SK-N-SH (cell line): ENCODE results near the gene DENND2C. TPM values are rescaled to one million over a fixed set of nuclear protein-coding genes. Genes with fewer than 3 reads are reported as not detected.

Source experiments
- CTCF ChIA-PET: fragments of 300-600, 350-600 bp; formaldehyde crosslinking; extraction: SDS; loops from one replicate; lab custom pipeline; 2021; lab: Yijun Ruan, JAX
- POLR2A ChIA-PET: fragments of 350-600 bp; sonication (Branson Sonifier 250); formaldehyde crosslinking; extraction: SDS; loops from one replicate; lab custom pipeline; 2020; ENCODE audit warnings: antibody characterized with exemption, inconsistent platforms; lab: Yijun Ruan, JAX
- DNase-seq: peaks from one replicate; pipeline ENCODE4 v3.0.0; 2012
- H2AFZ ChIP-seq: fragments of 200-600 bp; sonication (generic); 2 replicates; pipeline ENCODE4 v1.8.1; 2016; ENCODE audit warnings: antibody characterized with exemption, mild to moderate bottlenecking, low read depth
- H3F3A ChIP-seq: fragments of 200-600 bp; sonication (generic); replicated peaks from 2 replicates; pipeline ENCODE3; 2016; ENCODE audit warnings: antibody characterized with exemption, mild to moderate bottlenecking; ENCODE audit not compliant: insufficient read depth
- H3K27ac ChIP-seq, 2 experiments: fragments of 200-500 bp in 1 of 2; fragments of 200-600 bp in 1 of 2; sonication (Bioruptor generic) in 1 of 2; sonication (generic), shearing (Covaris generic) in 1 of 2; 2 replicates each; pipeline versions ENCODE4 v1.5.1 to v1.6.1; 2014 to 2016; ENCODE audit warnings: low read depth in 2 of 2, inconsistent platforms in 1 of 2, low read length in 1 of 2, mild to moderate bottlenecking in 1 of 2, mixed read lengths in 1 of 2
- H3K27me3 ChIP-seq: fragments of 200-600 bp; sonication (generic), shearing (Covaris generic); 2 replicates; pipeline ENCODE4 v1.6.1; 2016; ENCODE audit warnings: mixed run types; ENCODE audit not compliant: insufficient read depth
- H3K36me3 ChIP-seq, 2 experiments: fragments of 200-500 bp in 1 of 2; fragments of 200-600 bp in 1 of 2; sonication (Bioruptor generic) in 1 of 2; sonication (generic) in 1 of 2; replicated peaks in 1 of 2; 2 replicates each; pipeline versions ENCODE3 to v1.5.1; 2014 to 2016; ENCODE audit warnings: low read length in 1 of 2, mild to moderate bottlenecking in 1 of 2; ENCODE audit not compliant: insufficient read depth in 2 of 2, control insufficient read depth in 1 of 2
- H3K4me1 ChIP-seq, 2 experiments: fragments of 200-500 bp in 1 of 2; fragments of 200-600 bp in 1 of 2; sonication (Bioruptor generic) in 1 of 2; sonication (generic), shearing (Covaris generic) in 1 of 2; 2 replicates each; pipeline versions ENCODE4 v1.5.1 to v1.6.1; 2014 to 2016; ENCODE audit warnings: low read depth in 1 of 2, low read length in 1 of 2, mixed run types in 1 of 2; ENCODE audit not compliant: insufficient read depth in 2 of 2, control insufficient read depth in 1 of 2
- H3K4me2 ChIP-seq: fragments of 200-600 bp; sonication (generic), shearing (Covaris generic); 2 replicates; pipeline ENCODE4 v1.6.1; 2017; ENCODE audit warnings: mixed run types
- H3K4me3 ChIP-seq, 2 experiments: fragments of 200-500 bp in 1 of 2; fragments of 200-600 bp in 1 of 2; sonication (Bioruptor generic) in 1 of 2; sonication (generic), shearing (Covaris generic) in 1 of 2; 2 replicates each; pipeline versions ENCODE4 v1.5.1 to v1.8.1; 2014 to 2016; ENCODE audit warnings: low read depth in 2 of 2, inconsistent platforms in 1 of 2, low read length in 1 of 2, mild to moderate bottlenecking in 1 of 2, mixed read lengths in 1 of 2, moderate library complexity in 1 of 2
- H3K79me2 ChIP-seq: fragments of 200-600 bp; sonication (generic); 2 replicates; pipeline ENCODE4 v1.8.1; 2017; ENCODE audit warnings: mild to moderate bottlenecking; ENCODE audit not compliant: insufficient read depth
- H3K9ac ChIP-seq: fragments of 200-600 bp; sonication (generic); 2 replicates; pipeline ENCODE4 v1.6.1; 2017; ENCODE audit warnings: mixed run types
- H3K9me2 ChIP-seq: fragments of 200-600 bp; sonication (generic); 2 replicates; pipeline ENCODE4 v1.6.1; 2017; ENCODE audit warnings: mixed run types
- H3K9me3 ChIP-seq: fragments of 200-600 bp; sonication (generic); 2 replicates; pipeline ENCODE4 v1.6.1; 2017; ENCODE audit warnings: mixed run types, mild to moderate bottlenecking, moderate library complexity
- H4K20me1 ChIP-seq: fragments of 200-600 bp; sonication (generic); 2 replicates; pipeline ENCODE4 v1.6.1; 2017; ENCODE audit warnings: mild to moderate bottlenecking, mixed run types; ENCODE audit not compliant: insufficient read depth
- CHD2 ChIP-seq: fragments of 150-350 bp; IDR thresholded peaks from 2 replicates; pipeline ENCODE4 v1.6.1; 2018; ENCODE audit warnings: low read length; ENCODE audit not compliant: partially characterized antibody
- CTCF ChIP-seq: fragments of 200-600 bp; sonication (generic); IDR thresholded peaks from 2 replicates; pipeline ENCODE4 v1.6.1; 2017; ENCODE audit warnings: antibody characterized with exemption, mild to moderate bottlenecking, moderate library complexity
- ELF1 ChIP-seq: IDR thresholded peaks from 2 replicates; pipeline ENCODE4 v1.4.0; 2012
- EZH2phosphoT487 ChIP-seq: fragments of 200-600 bp; sonication (generic); IDR thresholded peaks from 2 replicates; pipeline ENCODE4 v1.6.1; 2017; ENCODE audit warnings: low read depth, mixed run types, mild to moderate bottlenecking, antibody characterized with exemption, moderate library complexity, borderline replicate concordance
- FOXM1 ChIP-seq: IDR thresholded peaks from 2 replicates; pipeline ENCODE4 v1.4.0; 2012; ENCODE audit warnings: low read depth, mild to moderate bottlenecking
- GABPA ChIP-seq: IDR thresholded peaks from 2 replicates; pipeline ENCODE4 v1.4.0; 2012; ENCODE audit warnings: low read depth, mild to moderate bottlenecking
- MEF2A ChIP-seq: IDR thresholded peaks from 2 replicates; pipeline ENCODE4 v1.4.0; 2012; ENCODE audit warnings: low read depth, borderline replicate concordance
- NFIC ChIP-seq: IDR thresholded peaks from 2 replicates; pipeline ENCODE4 v1.4.0; 2012; ENCODE audit warnings: borderline replicate concordance
- NRF1 ChIP-seq: IDR thresholded peaks from 2 replicates; pipeline ENCODE4 v1.6.1; 2012; ENCODE audit warnings: low read depth, mild to moderate bottlenecking, low read length
- PBX3 ChIP-seq: IDR thresholded peaks from 2 replicates; pipeline ENCODE4; 2012
- RAD21 ChIP-seq: IDR thresholded peaks from 2 replicates; pipeline ENCODE4 v1.6.1; 2012; ENCODE audit warnings: mild to moderate bottlenecking, low read length
- REST ChIP-seq: IDR thresholded peaks from 2 replicates; pipeline ENCODE4 v1.6.1; 2012; ENCODE audit warnings: mild to moderate bottlenecking, low read depth, low read length, moderate library complexity
- RXRA ChIP-seq: IDR thresholded peaks from 2 replicates; pipeline ENCODE4 v1.4.0; 2012; ENCODE audit warnings: low read depth, mild to moderate bottlenecking, borderline replicate concordance
- SIN3A ChIP-seq: IDR thresholded peaks from 2 replicates; pipeline ENCODE4 v1.6.1; 2012; ENCODE audit warnings: low read depth, mild to moderate bottlenecking, low read length, moderate library complexity, borderline replicate concordance
- USF2 ChIP-seq: fragments of 150-350 bp; IDR thresholded peaks from 2 replicates; pipeline ENCODE4 v1.6.1; 2017; ENCODE audit warnings: antibody characterized with exemption, low read length, low read depth, borderline replicate concordance
- YY1 ChIP-seq: IDR thresholded peaks from 2 replicates; pipeline ENCODE4 v1.4.0; 2012; ENCODE audit warnings: low read depth, mild to moderate bottlenecking
- ZBTB33 ChIP-seq: IDR thresholded peaks from 2 replicates; pipeline ENCODE4 v1.4.0; 2012; ENCODE audit warnings: low read depth, borderline replicate concordance
- WGBS: methylation state at CpG from one replicate; pipeline ENCODE4 v1.1.6; 2017; ENCODE audit warnings: low lambda C conversion rate; 5-methylcytosine and 5-hydroxymethylcytosine counted together
- polyA plus RNA-seq, 3 experiments: library from polyadenylated mRNA; depleted of rRNA; stranded (reverse); fragments of >200 nt; gene quantifications; 2 replicates each; pipeline ENCODE4 v1.2.3, GENCODE V29; 2012

Gene DENND2C
- polyA plus RNA-seq, 1 of the 3 experiments (the other 2 are of a cell fraction) = 0.03 TPM

- 63% methylated on average over 7 of the region's 7 CpGs for WGBS
- Histone ChIP-seq H3F3A (no peaks in the 10 kb centered on the region), H4K20me1 (no peaks in the 10 kb centered on the region), H3K27ac (no peak overlapping the region), H3K9me3 (no peaks in the 10 kb centered on the region), H3K36me3 (no peaks in the 10 kb centered on the region), H3K4me2 (no peak overlapping the region), H3K4me1 (no peaks in the 10 kb centered on the region), H3K27me3 (no peaks in the 10 kb centered on the region), H2AFZ (no peak overlapping the region), H3K9ac (no peak overlapping the region), H3K79me2 (no peaks in the 10 kb centered on the region), H3K4me3 (no peak overlapping the region), H3K9me2 (no peaks in the 10 kb centered on the region)
- POLR2A ChIA-PET = no interaction called here
- no peak for DNase-seq
- CTCF ChIA-PET = no interaction called here
- no peak for TF ChIP-seq ELF1
- no peak for TF ChIP-seq FOXM1
- TF ChIP-seq RXRA = no peak
- TF ChIP-seq SIN3A = no peak
- TF ChIP-seq NRF1 = no peak
- no peak for TF ChIP-seq PBX3
- no peak for TF ChIP-seq YY1
- no peak for TF ChIP-seq MEF2A
- TF ChIP-seq CTCF = no peak
- no peak for TF ChIP-seq EZH2phosphoT487
- no peak for TF ChIP-seq CHD2
- TF ChIP-seq RAD21 = no peak
- no peak for TF ChIP-seq REST
- TF ChIP-seq USF2 = no peak
- no peak for TF ChIP-seq ZBTB33
- TF ChIP-seq GABPA = no peak
- no peak for TF ChIP-seq NFIC
Observed at GRCh38 chr1:114552106-114552639, 117.7 kb downstream of the DENND2C start.
